K562 (cell line): Measurements from ENCODE around the gene ZNF471. TPM values are rescaled to one million over a fixed set of nuclear protein-coding genes. Genes with fewer than 3 reads are reported as not detected.

Experiments used
- ATAC-seq: fragments of 200-7000 bp; cut with Tn5 transposase; 3 replicates; pipeline ENCODE4 v1.9.1; 2020; ENCODE audit warnings: moderate library complexity
- BruUV-seq: library from RNA; stranded (reverse); fragments of 400-500 nt; replicated peaks from 2 replicates; lab custom pipeline; 2021; lab: Mats Ljungman, UMichigan
- CTCF ChIA-PET: fragments of 300-600 bp; formaldehyde crosslinking; extraction: SDS; loops from one replicate; lab custom pipeline; 2021; ENCODE audit warnings: low intra/inter-chr PET ratio; lab: Yijun Ruan, JAX
- POLR2A ChIA-PET: fragments of 300-600, 350-650 bp; sonication (Branson Sonifier 250); formaldehyde crosslinking; extraction: SDS; loops from one replicate; lab custom pipeline; 2021; ENCODE audit warnings: antibody characterized with exemption, inconsistent platforms; lab: Yijun Ruan, JAX
- DNase-seq, 4 experiments: peaks; one replicate each; pipeline versions ENCODE4 v3.0.0 to v3.0.0-alpha.2; 2011 to 2018; ENCODE audit warnings: low spot score in 3 of 4, mixed read lengths in 3 of 4; ENCODE audit errors: extremely low read depth in 1 of 4
- FAIRE-seq: peaks from 2 replicates; lab custom pipeline; 2011; peaks lifted over from hg19 to GRCh38; lab: Jason Lieb, UNC
- H2AFZ ChIP-seq: 2 replicates; pipeline ENCODE4 v1.6.0; 2011; ENCODE audit warnings: low read depth, low read length, control low read depth, inconsistent platforms
- H3K27ac ChIP-seq: fragments of 200-600 bp; 3 replicates; pipeline ENCODE4 v1.8.0; 2011; ENCODE audit warnings: low read depth, mild to moderate bottlenecking, control low read depth, inconsistent platforms, low read length, moderate library complexity, mixed read lengths; ENCODE audit errors: extremely low read depth
- H3K27me3 ChIP-seq, 2 experiments: fragments of 300-600 bp in 1 of 2; 2 replicates in 1 of 2; 3 replicates in 1 of 2; pipeline versions ENCODE4 v1.6.0 to v1.8.0; 2011; ENCODE audit warnings: inconsistent platforms in 2 of 2, low read length in 2 of 2, mild to moderate bottlenecking in 1 of 2, mixed read lengths in 1 of 2, moderate library complexity in 1 of 2; ENCODE audit not compliant: control insufficient read depth in 2 of 2, insufficient read depth in 2 of 2
- H3K36me3 ChIP-seq: fragments of 300-600 bp; 3 replicates; pipeline ENCODE4 v1.8.0; 2011; ENCODE audit warnings: mild to moderate bottlenecking, low read length, inconsistent platforms; ENCODE audit not compliant: control insufficient read depth, insufficient read depth
- H3K4me1 ChIP-seq, 2 experiments: fragments of 200-600 bp in 1 of 2; replicated peaks in 1 of 2; 2 replicates in 1 of 2; 3 replicates in 1 of 2; pipeline versions ENCODE4 v1.5.1 to v1.8.0; 2011; ENCODE audit warnings: inconsistent platforms in 2 of 2, low read length in 2 of 2, mild to moderate bottlenecking in 1 of 2, mixed read lengths in 1 of 2, moderate library complexity in 1 of 2; ENCODE audit not compliant: control insufficient read depth in 2 of 2, insufficient read depth in 2 of 2
- H3K4me2 ChIP-seq: 2 replicates; pipeline ENCODE4 v1.6.1; 2011; ENCODE audit warnings: low read length, control low read depth, inconsistent platforms, mixed read lengths; ENCODE audit not compliant: insufficient read depth
- H3K4me3 ChIP-seq: fragments of 200-600 bp; sonication (generic), shearing (Covaris generic); 2 replicates; pipeline ENCODE4 v1.5.1; 2016; ENCODE audit warnings: control low read depth, inconsistent platforms
- H3K79me2 ChIP-seq: fragments of 200-600 bp; 3 replicates; pipeline ENCODE4 v1.8.0; 2011; ENCODE audit warnings: low read length, inconsistent platforms; ENCODE audit not compliant: control insufficient read depth, insufficient read depth
- H3K9ac ChIP-seq, 2 experiments: 2 replicates each; pipeline versions ENCODE4 v1.6.0 to v1.6.1; 2011; ENCODE audit warnings: low read depth in 2 of 2, low read length in 2 of 2, control low read depth in 1 of 2, inconsistent platforms in 1 of 2, mild to moderate bottlenecking in 1 of 2, mixed read lengths in 1 of 2; ENCODE audit not compliant: insufficient read depth in 1 of 2
- H3K9me1 ChIP-seq: one replicate; pipeline ENCODE4 v1.6.0; 2011; ENCODE audit warnings: inconsistent platforms, mild to moderate bottlenecking, low read length, moderate library complexity; ENCODE audit not compliant: control insufficient read depth, insufficient read depth
- H3K9me3 ChIP-seq: replicated peaks from 2 replicates; pipeline ENCODE4 v1.5.1; 2011; ENCODE audit warnings: low read depth, low read length, inconsistent platforms; ENCODE audit not compliant: control insufficient read depth, insufficient read depth
- H4K20me1 ChIP-seq: replicated peaks from 2 replicates; pipeline ENCODE4 v1.6.1; 2011; ENCODE audit warnings: low read length, inconsistent platforms, mixed read lengths; ENCODE audit not compliant: control insufficient read depth, insufficient read depth
- CAMTA2 ChIP-seq: fragments of 250-450 bp; sonication (Bioruptor Pico); conservative IDR thresholded peaks from 2 replicates; pipeline ENCODE4 v1.5.1; 2022
- CBFA2T3 ChIP-seq: fragments of 450-650 bp; IDR thresholded peaks from 2 replicates; pipeline ENCODE4 v1.6.1; 2017
- CEBPZ ChIP-seq: fragments of 150-350 bp; IDR thresholded peaks from 2 replicates; pipeline ENCODE4 v1.6.1; 2014; ENCODE audit warnings: low read depth, mild to moderate bottlenecking, low read length, borderline replicate concordance
- EP400 ChIP-seq: fragments of 450-650 bp; IDR thresholded peaks from 2 replicates; pipeline ENCODE4 v1.6.1; 2017; ENCODE audit warnings: antibody characterized with exemption, mild to moderate bottlenecking, moderate library complexity
- KDM5B ChIP-seq: fragments of 200-600 bp; sonication (generic); IDR thresholded peaks from 2 replicates; pipeline ENCODE4 v1.6.1; 2012; ENCODE audit warnings: low read depth, mild to moderate bottlenecking, moderate library complexity, low read length, control low read depth, inconsistent platforms; ENCODE audit not compliant: insufficient replicate concordance
- MYC ChIP-seq, 2 experiments: fragments of 250-450 bp in 1 of 2; sonication (Bioruptor Pico) in 1 of 2; IDR thresholded peaks; 2 replicates each; pipeline versions ENCODE4 v1.5.1 to v1.6.1; 2012 to 2021; ENCODE audit warnings: low read depth in 2 of 2, borderline replicate concordance in 1 of 2, improper control_type of control experiment in 1 of 2, low read length in 1 of 2, mild to moderate bottlenecking in 1 of 2, moderate library complexity in 1 of 2
- NELFE ChIP-seq: IDR thresholded peaks from 2 replicates; pipeline ENCODE4 v1.6.1; 2011; ENCODE audit warnings: mild to moderate bottlenecking; ENCODE audit not compliant: insufficient read depth, insufficient read length
- NR2C2 ChIP-seq, 2 experiments: fragments of 200-800 bp in 1 of 2; sonication (Bioruptor generic) in 1 of 2; sonication (generic) in 1 of 2; formaldehyde crosslinking in 1 of 2; IDR thresholded peaks; 2 replicates each; pipeline versions ENCODE4 v1.6.1 to v1.8.0; 2016 to 2022; ENCODE audit warnings: mild to moderate bottlenecking in 1 of 2, missing compliant biosample characterization in 1 of 2, missing genetic modification characterization in 1 of 2, missing genetic modification reagents in 1 of 2
- NR3C1 ChIP-seq: sonication (generic); formaldehyde crosslinking; IDR thresholded peaks from 2 replicates; pipeline ENCODE4 v1.8.1; 2022; ENCODE audit warnings: missing genetic modification reagents
- POLR2H ChIP-seq: IDR thresholded peaks from 2 replicates; pipeline ENCODE4 v1.6.1; 2016; ENCODE audit warnings: missing genetic modification characterization, low read depth, mild to moderate bottlenecking, control low read depth, missing compliant biosample characterization, moderate library complexity
- RFX7 ChIP-seq: fragments of 250-450 bp; sonication (Bioruptor Pico); IDR thresholded peaks from 2 replicates; pipeline ENCODE4 v1.5.1; 2021; ENCODE audit warnings: mild to moderate bottlenecking
- SIN3A ChIP-seq, 2 experiments: fragments of 150-350 bp in 1 of 2; IDR thresholded peaks; 2 replicates each; pipeline ENCODE4 v1.6.1; 2011 to 2016; ENCODE audit warnings: borderline replicate concordance in 2 of 2, low read depth in 2 of 2, low read length in 2 of 2, mild to moderate bottlenecking in 2 of 2, moderate library complexity in 2 of 2; ENCODE audit not compliant: control insufficient read depth in 1 of 2
- SRSF9 ChIP-seq: fragments of 200-400 bp; formaldehyde crosslinking; IDR thresholded peaks from 2 replicates; pipeline ENCODE4 v1.6.1; 2017; ENCODE audit warnings: low read depth, low read length, borderline replicate concordance
- U2AF2 ChIP-seq: fragments of 200-400 bp; formaldehyde crosslinking; optimal IDR thresholded peaks from 2 replicates; pipeline ENCODE3; 2017; ENCODE audit warnings: low read depth, mild to moderate bottlenecking, low read length
- ZNF384 ChIP-seq: IDR thresholded peaks from 2 replicates; pipeline ENCODE4 v1.6.1; 2012; ENCODE audit warnings: low read depth, low read length, improper control_type of control experiment
- ZNF444 ChIP-seq: fragments of 250-450 bp; sonication (Bioruptor Pico); IDR thresholded peaks from 2 replicates; pipeline ENCODE4 v1.4.0; 2020; ENCODE audit warnings: mild to moderate bottlenecking, moderate library complexity
- WGBS: fragments of 100-300 bp; shearing (Covaris generic); methylation state at CpG from one replicate; pipeline ENCODE4 v1.1.6; 2016; ENCODE audit warnings: low coverage, mixed read lengths; ENCODE audit not compliant: insufficient coverage; ENCODE audit errors: missing lambda C conversion rate; 5-methylcytosine and 5-hydroxymethylcytosine counted together
- in situ Hi-C: fragments of 300-500 bp; cut with MboI; formaldehyde crosslinking; loops from 4 replicates; pipeline ENCODE4 v1.15.0; 2018; ENCODE audit warnings: inconsistent platforms, mixed read lengths
- intact Hi-C: fragments of 100-400 bp; cut with micrococcal nuclease; formaldehyde crosslinking; loops from 2 replicates; pipeline ENCODE4 v1.14.2; 2022
- polyA plus RNA-seq, 8 experiments: library from polyadenylated mRNA; depleted of rRNA in 4 of 8; stranded (reverse) in 5 of 8; unstranded in 3 of 8; fragments of >200 nt; fragmentation: Nextera tagmentation in 2 of 8; fragmentation: Illumina TruSeq in 1 of 8; extraction: Ambion mirVana in 2 of 8; extraction: Trizol in 1 of 8; gene quantifications; 2 replicates each; pipeline versions ENCODE4 v1.2.1 to v1.2.3, GENCODE V29; 2011 to 2014; ENCODE audit warnings: inconsistent platforms in 1 of 8, missing spikeins in 1 of 8
- total RNA-seq, 7 experiments: library from RNA; depleted of rRNA in 6 of 7; stranded (reverse); fragments of >200 nt in 6 of 7; fragmentation: Illumina TruSeq in 2 of 7; extraction: Trizol in 2 of 7; gene quantifications; 2 replicates each; pipeline versions ENCODE4 v1.2.1 to v1.2.3, GENCODE V29; 2011 to 2021; ENCODE audit warnings: low replicate concordance in 1 of 7
- TF ChIP-seq, protein P1 (sequence below): fragments of 250-450 bp; sonication (Bioruptor Pico); IDR thresholded peaks from 2 replicates; pipeline ENCODE4 v1.5.0; 2021
- TF ChIP-seq, protein P2 (sequence below): sonication (generic); formaldehyde crosslinking; IDR thresholded peaks from 2 replicates; pipeline ENCODE4 v1.8.1; 2022; ENCODE audit warnings: missing genetic modification reagents

ZNF471 gene
- total and polyA plus RNA-seq, 9 of the 15 experiments (the other 6 are each of a cell fraction or from before 2014, with no cell fraction given) = not detected

DNA sequence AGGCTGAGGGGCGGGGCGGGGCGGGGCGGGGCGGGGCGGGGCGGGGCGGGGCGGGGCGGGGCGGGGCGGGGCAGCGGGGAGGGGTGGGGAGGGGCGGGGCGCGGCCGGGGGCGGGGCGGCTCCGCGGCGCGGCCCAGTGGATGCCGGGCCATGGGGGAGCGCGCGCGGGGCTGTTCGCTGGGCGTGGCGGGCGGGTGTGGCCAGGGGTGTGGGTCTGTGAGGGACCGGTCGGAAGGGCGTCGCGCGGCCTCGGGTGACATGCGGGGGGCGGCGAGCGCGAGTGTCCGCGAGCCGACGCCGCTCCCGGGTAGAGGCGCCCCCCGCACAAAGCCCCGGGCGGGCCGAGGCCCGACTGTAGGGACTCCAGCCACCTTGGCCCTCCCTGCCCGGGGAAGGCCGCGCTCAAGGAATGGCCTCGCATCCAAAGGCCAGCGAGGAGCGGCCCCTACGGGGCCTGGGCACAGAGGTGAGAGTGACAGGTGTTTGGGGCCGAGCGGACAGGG, 31.2 kb downstream of the ZNF471 start, which contains the start of gene ZFP28:
Gene ZFP28, plus strand, starts transcription at position 188 of the 503 bp plus-strand sequence. Its CDS starts 71 bp downstream, at position 259.
- BruUV-seq = no TSS peak
- H4K20me1 ChIP-seq = no peaks in the 10 kb centered on the region
- no peaks in the 10 kb centered on the region for H3K9me1 ChIP-seq
- H3K36me3 ChIP-seq = no peaks in the 10 kb centered on the region
- no peak within 1 kb of the TSS for H3K27ac ChIP-seq
- H3K4me3 ChIP-seq = no peak within 1 kb of the TSS
- intact Hi-C loops (no loop called here), in situ Hi-C loops (no loop called here)
- ATAC-seq = no peak
- ChIA-PET POLR2A (no interaction called here), CTCF (no interaction called here)
- peaks cover 0 to 3% of the 10 kb centered on the region in 2 experiments; a peak in 1 of 5 replicates for H3K4me1 ChIP-seq
- no peak for TF ChIP-seq NELFE
- TF ChIP-seq POLR2H (tag) = no peak
- no peak for TF ChIP-seq ZNF384
- no peak for TF ChIP-seq U2AF2
- no peak for TF ChIP-seq MYC (IDR thresholded peaks at IDR 0.05; ENCODE audit: low read depth, low read length)
- no peak for TF ChIP-seq MYC (CRISPR knock-in tag; IDR thresholded peaks at IDR 0.05; ENCODE audit: borderline replicate concordance, low read depth)
- TF ChIP-seq CAMTA2 (CRISPR knock-in tag) = no peak
- no peak for TF ChIP-seq SIN3A (IDR thresholded peaks at IDR 0.05; ENCODE audit: borderline replicate concordance in 2 of 2, control insufficient read depth in 1 of 2, low read depth in 2 of 2, low read length in 2 of 2)
- TF ChIP-seq, protein P1, sequence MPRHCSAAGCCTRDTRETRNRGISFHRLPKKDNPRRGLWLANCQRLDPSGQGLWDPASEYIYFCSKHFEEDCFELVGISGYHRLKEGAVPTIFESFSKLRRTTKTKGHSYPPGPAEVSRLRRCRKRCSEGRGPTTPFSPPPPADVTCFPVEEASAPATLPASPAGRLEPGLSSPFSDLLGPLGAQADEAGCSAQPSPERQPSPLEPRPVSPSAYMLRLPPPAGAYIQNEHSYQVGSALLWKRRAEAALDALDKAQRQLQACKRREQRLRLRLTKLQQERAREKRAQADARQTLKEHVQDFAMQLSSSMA = no peak
- TF ChIP-seq CBFA2T3 = no peak
- TF ChIP-seq, protein P2, sequence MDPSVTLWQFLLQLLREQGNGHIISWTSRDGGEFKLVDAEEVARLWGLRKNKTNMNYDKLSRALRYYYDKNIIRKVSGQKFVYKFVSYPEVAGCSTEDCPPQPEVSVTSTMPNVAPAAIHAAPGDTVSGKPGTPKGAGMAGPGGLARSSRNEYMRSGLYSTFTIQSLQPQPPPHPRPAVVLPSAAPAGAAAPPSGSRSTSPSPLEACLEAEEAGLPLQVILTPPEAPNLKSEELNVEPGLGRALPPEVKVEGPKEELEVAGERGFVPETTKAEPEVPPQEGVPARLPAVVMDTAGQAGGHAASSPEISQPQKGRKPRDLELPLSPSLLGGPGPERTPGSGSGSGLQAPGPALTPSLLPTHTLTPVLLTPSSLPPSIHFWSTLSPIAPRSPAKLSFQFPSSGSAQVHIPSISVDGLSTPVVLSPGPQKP (CRISPR knock-in tag) = no peak
- TF ChIP-seq ZNF444 = no peak
- no peak for TF ChIP-seq NR2C2 (CRISPR knock-in tag; IDR thresholded peaks at IDR 0.05)
- TF ChIP-seq NR2C2 (tag; IDR thresholded peaks at IDR 0.05) = no peak
- TF ChIP-seq RFX7 (CRISPR knock-in tag) = no peak
- TF ChIP-seq CEBPZ = no peak
- no peak for TF ChIP-seq NR3C1 (CRISPR knock-in tag)
- no peak for TF ChIP-seq SRSF9
- no peak for TF ChIP-seq EP400
- TF ChIP-seq KDM5B = no peak
- no peak for FAIRE-seq
- H3K9me3 ChIP-seq = no peaks in the 10 kb centered on the region
- H2AFZ ChIP-seq = no peak within 1 kb of the TSS
- H3K4me2 ChIP-seq = no peak within 1 kb of the TSS
- no peaks in the 10 kb centered on the region for H3K27me3 ChIP-seq
- 41% methylated on average over 8 of the region's 65 CpGs for WGBS
- H3K9ac ChIP-seq = no peak within 1 kb of the TSS
- DNase-seq = peak in 1 of 4 experiments; percentile 5
- H3K79me2 ChIP-seq = no peaks in the 10 kb centered on the region
